Mesothelial cell of epicardium (in vitro differentiated cells): Measurements from ENCODE around the gene PRKD3. TPM values are rescaled to one million over a fixed set of nuclear protein-coding genes. Genes with fewer than 3 reads are reported as not detected.
A peak's percentile ranks its signal among the peaks of the same experiment; 100 is the strongest.

Source experiments
- DNase-seq, 2 experiments: peaks; one replicate each; pipeline ENCODE4 v3.0.0; 2021; ENCODE audit warnings: low spot score in 2 of 2; ENCODE audit not compliant: unreplicated experiment in 2 of 2
- H3K27ac Mint-ChIP-seq: 2 replicates; pipeline ENCODE4 v1.8.0; 2021; ENCODE audit warnings: mixed read lengths
- H3K27me3 Mint-ChIP-seq: 2 replicates; pipeline ENCODE4 v1.8.0; 2021; ENCODE audit warnings: low read depth, mixed read lengths
- H3K36me3 Mint-ChIP-seq: 2 replicates; pipeline ENCODE4 v1.8.0; 2021; ENCODE audit warnings: mixed read lengths
- H3K4me1 Mint-ChIP-seq: 2 replicates; pipeline ENCODE4 v1.8.0; 2021; ENCODE audit warnings: mixed read lengths
- H3K4me3 Mint-ChIP-seq: 2 replicates; pipeline ENCODE4 v1.8.0; 2021; ENCODE audit warnings: mild to moderate bottlenecking, moderate library complexity, mixed read lengths
- H3K9me3 Mint-ChIP-seq: 2 replicates; pipeline ENCODE4 v1.8.0; 2021; ENCODE audit warnings: mixed read lengths
- CTCF ChIP-seq: fragments of 200-600 bp; sonication (generic); IDR thresholded peaks from one replicate; pipeline ENCODE4 v1.5.0; 2021; ENCODE audit warnings: antibody characterized with exemption; ENCODE audit not compliant: unreplicated experiment
- total RNA-seq: library from RNA; stranded (reverse); gene quantifications from 3 replicates; pipeline ENCODE4 v1.2.1, GENCODE V29; 2021

The PRKD3 gene
- 65.5 to 67.3 TPM (median 66.9 TPM) in 3 replicates for total RNA-seq

DNA sequence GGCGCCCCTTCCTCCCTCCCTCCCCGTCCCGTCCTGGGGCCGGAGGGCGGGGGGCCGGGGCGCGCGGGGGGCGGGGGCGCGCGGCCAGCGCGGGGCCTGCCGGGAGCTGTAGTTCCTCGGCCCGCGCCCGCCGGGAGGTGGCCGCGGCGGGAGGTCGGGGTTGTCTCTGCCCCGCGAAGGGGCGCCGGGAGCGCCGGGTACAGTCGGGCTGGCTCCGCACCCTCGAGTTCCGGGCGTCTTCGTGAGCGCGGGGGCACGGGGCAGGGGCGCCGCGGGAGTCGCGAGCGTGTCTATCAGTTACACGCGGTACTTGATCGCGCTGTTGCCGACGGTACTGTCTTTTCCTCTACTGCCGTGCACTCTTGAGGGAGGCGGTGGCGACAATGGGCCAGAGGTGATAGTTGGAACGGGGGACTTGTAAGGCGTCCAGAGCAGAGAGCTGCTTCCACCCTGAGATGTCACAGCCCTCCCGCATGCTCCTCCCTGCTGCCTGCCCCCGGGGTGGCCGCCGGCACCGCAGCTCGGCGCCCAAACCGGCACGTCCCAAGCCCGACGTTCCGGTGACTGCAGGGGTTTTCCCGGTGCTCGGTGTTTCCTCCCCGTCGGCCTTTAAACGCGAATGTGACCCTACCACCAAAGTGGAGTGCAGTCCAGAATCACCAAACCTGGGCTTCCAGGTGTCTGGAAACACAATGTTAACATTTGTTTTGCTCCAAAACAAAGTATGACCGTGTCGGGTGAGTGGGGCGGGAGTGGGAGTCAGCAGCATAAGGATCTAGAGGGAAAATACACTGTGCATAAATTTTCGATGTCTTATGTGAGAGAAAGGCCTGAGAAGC, at the start of gene PRKD3:
PRKD3 (minus strand) TSS at position 48 of the 839 bp plus-strand sequence. CDS start 8,309 bp downstream, outside the sequence.
- peak; percentile 66 to 70 for DNase-seq
- H3K9me3 Mint-ChIP-seq: no peaks in the 10 kb centered on the region
- no peaks in the 10 kb centered on the region for H3K36me3 Mint-ChIP-seq
- no peak for TF ChIP-seq CTCF
- peak within 1 kb of the TSS; percentile 98 for H3K4me3 Mint-ChIP-seq
- H3K4me1 Mint-ChIP-seq: peaks cover 38% of the 10 kb centered on the region
- peak within 1 kb of the TSS; percentile 98 for H3K27ac Mint-ChIP-seq
- no peaks in the 10 kb centered on the region for H3K27me3 Mint-ChIP-seq

DNA sequence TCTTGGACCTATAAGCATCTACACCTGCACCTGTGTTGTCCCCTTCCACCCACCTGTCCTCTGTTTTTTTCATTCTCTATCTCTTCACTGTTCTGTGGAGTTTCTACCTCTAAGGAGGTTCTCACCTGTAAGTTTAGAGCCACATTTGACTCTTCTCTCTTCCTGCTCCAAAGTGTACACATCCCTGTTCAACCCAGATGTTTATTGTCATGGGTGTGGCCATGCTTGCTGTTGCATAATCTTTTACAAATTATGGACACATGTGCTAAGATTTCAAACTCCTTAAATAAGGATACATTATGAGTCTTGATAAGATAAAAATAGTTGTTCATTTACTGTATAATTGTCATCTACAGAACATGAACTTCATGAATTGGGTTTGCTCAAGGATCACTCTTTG, 47.4 kb upstream of the PRKD3 start:
- no peak for DNase-seq
- H3K4me1 Mint-ChIP-seq: peaks cover 35% of the 10 kb centered on the region
- no peaks in the 10 kb centered on the region for H3K27me3 Mint-ChIP-seq
- TF ChIP-seq CTCF: no peak
- H3K4me3 Mint-ChIP-seq: no peak overlapping the region
- H3K36me3 Mint-ChIP-seq: no peaks in the 10 kb centered on the region
- H3K9me3 Mint-ChIP-seq: no peaks in the 10 kb centered on the region
- no peak overlapping the region for H3K27ac Mint-ChIP-seq

DNA sequence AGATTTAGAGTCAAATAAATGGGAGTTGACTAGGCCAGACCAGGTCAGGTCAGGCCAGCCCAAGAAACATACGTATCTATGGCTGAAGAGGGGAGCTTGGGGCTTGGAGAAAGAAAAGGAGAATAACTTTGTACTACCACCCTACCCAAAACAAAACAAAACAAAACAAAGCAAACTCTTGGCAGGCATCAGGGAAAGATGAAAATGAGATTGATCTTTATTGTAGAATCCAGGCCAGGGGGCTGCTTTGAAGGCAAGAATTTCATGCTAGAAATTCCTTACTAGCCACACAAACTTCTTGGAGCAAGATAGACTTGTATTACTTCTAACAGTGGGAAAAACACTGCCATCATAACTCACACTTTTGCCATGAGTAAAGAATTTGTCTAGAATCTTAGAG, 46.0 kb upstream of the PRKD3 start:
- TF ChIP-seq CTCF: no peak
- H3K36me3 Mint-ChIP-seq: no peaks in the 10 kb centered on the region
- DNase-seq: no peak
- no peaks in the 10 kb centered on the region for H3K27me3 Mint-ChIP-seq
- H3K9me3 Mint-ChIP-seq: no peaks in the 10 kb centered on the region
- peaks cover 22% of the 10 kb centered on the region for H3K4me1 Mint-ChIP-seq
- peak overlapping the region; percentile 72 for H3K27ac Mint-ChIP-seq
- H3K4me3 Mint-ChIP-seq: no peak overlapping the region

DNA sequence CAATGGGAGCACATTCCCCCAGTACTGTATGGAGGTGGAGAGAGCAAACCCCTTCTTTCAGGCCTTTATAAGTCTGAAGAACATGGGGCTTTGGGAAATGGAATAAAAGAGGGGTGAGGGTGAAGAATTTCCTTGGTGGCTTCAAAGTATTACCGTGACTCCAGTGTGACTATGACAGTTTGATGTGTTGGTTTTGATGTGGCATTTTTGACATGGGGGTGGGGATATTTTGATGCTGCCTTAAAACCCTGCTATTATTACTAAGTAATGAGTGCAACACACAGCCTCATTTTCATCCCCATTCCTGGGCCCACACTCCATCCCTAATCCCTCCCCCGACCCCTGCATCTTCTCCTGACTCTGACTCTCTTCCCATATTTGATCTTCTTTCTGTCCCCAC, 43.4 kb upstream of the PRKD3 start:
- no peak overlapping the region for H3K4me3 Mint-ChIP-seq
- no peaks in the 10 kb centered on the region for H3K9me3 Mint-ChIP-seq
- DNase-seq: no peak
- peaks cover 15% of the 10 kb centered on the region for H3K4me1 Mint-ChIP-seq
- TF ChIP-seq CTCF: no peak
- H3K27me3 Mint-ChIP-seq: no peaks in the 10 kb centered on the region
- no peak overlapping the region for H3K27ac Mint-ChIP-seq
- H3K36me3 Mint-ChIP-seq: no peaks in the 10 kb centered on the region

DNA sequence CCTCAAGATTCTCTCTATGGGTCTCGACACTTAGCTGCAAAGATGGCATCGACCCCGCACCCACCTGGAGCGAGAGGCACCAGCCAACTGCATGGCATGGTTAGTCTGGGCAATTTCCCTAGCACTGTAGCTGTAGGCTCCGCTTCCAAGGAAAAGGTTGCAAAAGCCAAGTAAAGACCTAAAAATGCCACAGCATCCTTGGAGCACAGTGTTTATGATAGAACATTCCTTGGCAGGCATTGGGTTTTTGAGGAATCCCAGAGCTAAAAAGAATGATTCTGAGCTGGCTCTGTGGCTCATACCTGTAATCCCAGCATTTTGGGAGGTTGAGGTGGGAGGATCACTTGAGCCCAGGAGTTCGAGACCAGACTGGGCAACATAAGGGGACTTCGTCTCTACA, 42.7 kb upstream of the PRKD3 start:
- Mint-ChIP-seq H3K9me3 (no peaks in the 10 kb centered on the region), H3K4me1 (peaks cover 15% of the 10 kb centered on the region), H3K4me3 (no peak overlapping the region), H3K36me3 (no peaks in the 10 kb centered on the region), H3K27ac (no peak overlapping the region), H3K27me3 (no peaks in the 10 kb centered on the region)
- no peak for DNase-seq
- TF ChIP-seq CTCF: no peak
